A673 (cell line): ENCODE measurements around the gene USHBP1.

Source experiments
- CTCF ChIP-seq: fragments of 300-800, 200-600 bp; sonication (generic); conservative IDR thresholded peaks from 2 replicates; pipeline ENCODE4 v1.5.1; 2017; ENCODE audit warnings: low read depth, mild to moderate bottlenecking, antibody characterized with exemption, low read length, moderate library complexity, mixed read lengths
- EZH2 ChIP-seq: fragments of 200-600 bp; sonication (generic); IDR thresholded peaks from 2 replicates; pipeline ENCODE4 v1.6.1; 2017; ENCODE audit warnings: borderline replicate concordance, low read depth, mild to moderate bottlenecking, mixed read lengths, antibody characterized with exemption, low read length; ENCODE audit not compliant: poor library complexity, severe bottlenecking

GRCh38 chr19:17256130-17256529, 8.4 kb downstream of the USHBP1 start:
- no peak for TF ChIP-seq EZH2
- TF ChIP-seq CTCF = no peak
